GM12892 (cell line): ENCODE results near the gene RALA.

Experiments used
- POLR2A ChIP-seq: IDR thresholded peaks from 2 replicates; pipeline ENCODE4 v1.6.1; 2011; ENCODE audit warnings: low read depth, low read length, control low read depth
- POLR2AphosphoS5 ChIP-seq: IDR thresholded peaks from 2 replicates; pipeline ENCODE4 v1.6.1; 2011; ENCODE audit warnings: low read depth, low read length, control low read depth
- TAF1 ChIP-seq: IDR thresholded peaks from 2 replicates; pipeline ENCODE4 v1.6.1; 2011; ENCODE audit warnings: low read depth, mild to moderate bottlenecking, control low read depth, low read length, borderline replicate concordance

GRCh38 chr7:39606352-39606751 lies 17.0 kb upstream of the RALA start:
- TF ChIP-seq TAF1 (no peak), POLR2A (no peak), POLR2AphosphoS5 (no peak)
